Uterus (tissue), 4 donors: ENCODE measurements around the gene EXOSC7. TPM values are rescaled to one million over a fixed set of nuclear protein-coding genes. Genes with fewer than 3 reads are reported as not detected.

Experiments used
- DNase-seq, 2 donors: peaks; one replicate each; pipeline ENCODE4 v3.0.0-alpha.2; 2019 to 2020
- H3K27ac ChIP-seq, 2 donors: fragments of 200-600 bp; sonication (generic); 1 replicate in 1 of 2; 2 replicates in 1 of 2; pipeline ENCODE4 v1.5.1; 2016 to 2018
- H3K27me3 ChIP-seq, 2 donors: fragments of 200-600 bp; sonication (generic); one replicate each; pipeline ENCODE4 v1.5.1; 2018 to 2019; ENCODE audit warnings: control low read depth in 1 of 2
- H3K36me3 ChIP-seq, 2 donors: fragments of 200-600 bp; sonication (generic); one replicate each; pipeline ENCODE4 v1.5.1; 2019; ENCODE audit warnings: control low read depth in 1 of 2
- H3K4me1 ChIP-seq, 2 donors: fragments of 200-600 bp; sonication (generic); one replicate each; pipeline ENCODE4 v1.5.1; 2018 to 2019; ENCODE audit warnings: control low read depth in 1 of 2
- H3K4me3 ChIP-seq, 2 donors: fragments of 200-600 bp; sonication (generic); 1 replicate in 1 of 2; 2 replicates in 1 of 2; pipeline ENCODE4 v1.5.1; 2018 to 2019; ENCODE audit warnings: mild to moderate bottlenecking in 1 of 2
- H3K9me3 ChIP-seq, 2 donors: fragments of 200-600 bp; sonication (generic); one replicate each; pipeline ENCODE4 v1.5.1; 2019; ENCODE audit warnings: control low read depth in 1 of 2
- POLR2A ChIP-seq, 2 donors: fragments of 450-650 bp; IDR thresholded peaks; one replicate each; pipeline ENCODE4 v1.6.1; 2016; ENCODE audit warnings: antibody characterized with exemption in 2 of 2, mild to moderate bottlenecking in 1 of 2, moderate library complexity in 1 of 2
- intact Hi-C: fragments of 100-400 bp; cut with DNase I; formaldehyde crosslinking; loops from one replicate; pipeline ENCODE4 v1.15.1; 2023; ENCODE audit warnings: low total_unique reads
- total RNA-seq, 4 donors: library from RNA; depleted of rRNA in 3 of 4; stranded (reverse); fragments of >200 nt in 3 of 4; gene quantifications; one replicate each; pipeline versions ENCODE4 v1.1.0 to v1.2.4, GENCODE V29; 2014 to 2023
- TF ChIP-seq, protein P1 (sequence below), 4 experiments: fragments of 200-600 bp in 2 of 4; fragments of 450-650 bp in 2 of 4; sonication (generic) in 2 of 4; IDR thresholded peaks; one replicate each; pipeline ENCODE4 v1.5.1; 2016 to 2019; ENCODE audit warnings: antibody characterized with exemption in 4 of 4, mild to moderate bottlenecking in 2 of 4, moderate library complexity in 1 of 4
- donor health status: DM: yes; HTN: yes; CAD: no.

EXOSC7 gene
- total RNA-seq, 4 donors from 2014 or later: 2.4 to 39.2 (median 30.0) TPM

DNA sequence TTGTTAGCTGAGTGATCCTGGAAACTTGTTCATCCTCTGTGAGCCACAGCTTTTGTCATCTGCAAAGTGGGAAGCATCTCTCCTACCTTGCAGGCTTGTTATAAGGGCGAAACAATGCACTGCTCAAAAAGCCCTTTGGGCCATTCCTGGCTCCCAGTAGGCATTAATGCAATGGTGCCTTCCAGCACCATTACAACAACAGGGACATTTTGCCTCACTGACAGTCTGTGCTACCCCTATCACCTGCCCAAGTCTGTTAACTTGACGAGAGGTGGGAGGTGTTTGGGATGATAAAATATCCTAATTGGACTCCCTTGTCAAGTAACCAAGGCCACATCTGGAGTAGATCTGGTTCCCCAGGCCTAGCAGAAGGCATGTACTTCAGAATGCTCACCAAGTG lies 44.3 kb upstream of the EXOSC7 start:
- Histone ChIP-seq H3K36me3 (no peaks in the 10 kb centered on the region), H3K27ac (no peak overlapping the region), H3K9me3 (no peaks in the 10 kb centered on the region), H3K4me3 (no peak overlapping the region), H3K4me1 (no peaks in the 10 kb centered on the region), H3K27me3 (no peaks in the 10 kb centered on the region)
- TF ChIP-seq, protein P1, sequence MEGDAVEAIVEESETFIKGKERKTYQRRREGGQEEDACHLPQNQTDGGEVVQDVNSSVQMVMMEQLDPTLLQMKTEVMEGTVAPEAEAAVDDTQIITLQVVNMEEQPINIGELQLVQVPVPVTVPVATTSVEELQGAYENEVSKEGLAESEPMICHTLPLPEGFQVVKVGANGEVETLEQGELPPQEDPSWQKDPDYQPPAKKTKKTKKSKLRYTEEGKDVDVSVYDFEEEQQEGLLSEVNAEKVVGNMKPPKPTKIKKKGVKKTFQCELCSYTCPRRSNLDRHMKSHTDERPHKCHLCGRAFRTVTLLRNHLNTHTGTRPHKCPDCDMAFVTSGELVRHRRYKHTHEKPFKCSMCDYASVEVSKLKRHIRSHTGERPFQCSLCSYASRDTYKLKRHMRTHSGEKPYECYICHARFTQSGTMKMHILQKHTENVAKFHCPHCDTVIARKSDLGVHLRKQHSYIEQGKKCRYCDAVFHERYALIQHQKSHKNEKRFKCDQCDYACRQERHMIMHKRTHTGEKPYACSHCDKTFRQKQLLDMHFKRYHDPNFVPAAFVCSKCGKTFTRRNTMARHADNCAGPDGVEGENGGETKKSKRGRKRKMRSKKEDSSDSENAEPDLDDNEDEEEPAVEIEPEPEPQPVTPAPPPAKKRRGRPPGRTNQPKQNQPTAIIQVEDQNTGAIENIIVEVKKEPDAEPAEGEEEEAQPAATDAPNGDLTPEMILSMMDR (IDR thresholded peaks at IDR 0.05): no peak
- TF ChIP-seq POLR2A (IDR thresholded peaks at IDR 0.05): no peak
- intact Hi-C loops: no loop called here
- no peak for DNase-seq

DNA sequence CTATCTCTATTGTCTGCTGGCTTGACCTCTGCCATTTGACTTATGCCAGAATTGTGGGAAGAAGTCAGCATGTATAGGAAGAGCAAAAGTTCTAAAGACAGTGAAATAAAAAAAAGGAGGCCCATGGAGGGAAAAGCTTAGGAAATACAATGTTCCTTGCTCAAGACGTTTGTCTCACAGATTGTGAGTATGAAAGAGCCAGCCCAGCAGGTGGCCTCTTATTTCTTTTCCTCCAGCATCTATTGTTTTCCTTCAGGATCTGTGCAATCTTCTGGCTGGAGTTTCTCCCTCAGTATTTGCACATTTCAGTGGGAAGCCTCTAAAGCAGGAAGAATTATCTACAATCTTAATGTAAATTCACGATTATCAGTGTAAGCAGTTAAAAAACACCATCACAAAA lies 43.8 kb upstream of the EXOSC7 start:
- DNase-seq: no peak
- Histone ChIP-seq H3K36me3 (no peaks in the 10 kb centered on the region), H3K4me3 (no peak overlapping the region), H3K4me1 (no peaks in the 10 kb centered on the region), H3K27me3 (no peaks in the 10 kb centered on the region), H3K27ac (no peak overlapping the region), H3K9me3 (no peaks in the 10 kb centered on the region)
- intact Hi-C loops: no loop called here
- TF ChIP-seq, protein P1 (IDR thresholded peaks at IDR 0.05): no peak
- no peak for TF ChIP-seq POLR2A (IDR thresholded peaks at IDR 0.05)

DNA sequence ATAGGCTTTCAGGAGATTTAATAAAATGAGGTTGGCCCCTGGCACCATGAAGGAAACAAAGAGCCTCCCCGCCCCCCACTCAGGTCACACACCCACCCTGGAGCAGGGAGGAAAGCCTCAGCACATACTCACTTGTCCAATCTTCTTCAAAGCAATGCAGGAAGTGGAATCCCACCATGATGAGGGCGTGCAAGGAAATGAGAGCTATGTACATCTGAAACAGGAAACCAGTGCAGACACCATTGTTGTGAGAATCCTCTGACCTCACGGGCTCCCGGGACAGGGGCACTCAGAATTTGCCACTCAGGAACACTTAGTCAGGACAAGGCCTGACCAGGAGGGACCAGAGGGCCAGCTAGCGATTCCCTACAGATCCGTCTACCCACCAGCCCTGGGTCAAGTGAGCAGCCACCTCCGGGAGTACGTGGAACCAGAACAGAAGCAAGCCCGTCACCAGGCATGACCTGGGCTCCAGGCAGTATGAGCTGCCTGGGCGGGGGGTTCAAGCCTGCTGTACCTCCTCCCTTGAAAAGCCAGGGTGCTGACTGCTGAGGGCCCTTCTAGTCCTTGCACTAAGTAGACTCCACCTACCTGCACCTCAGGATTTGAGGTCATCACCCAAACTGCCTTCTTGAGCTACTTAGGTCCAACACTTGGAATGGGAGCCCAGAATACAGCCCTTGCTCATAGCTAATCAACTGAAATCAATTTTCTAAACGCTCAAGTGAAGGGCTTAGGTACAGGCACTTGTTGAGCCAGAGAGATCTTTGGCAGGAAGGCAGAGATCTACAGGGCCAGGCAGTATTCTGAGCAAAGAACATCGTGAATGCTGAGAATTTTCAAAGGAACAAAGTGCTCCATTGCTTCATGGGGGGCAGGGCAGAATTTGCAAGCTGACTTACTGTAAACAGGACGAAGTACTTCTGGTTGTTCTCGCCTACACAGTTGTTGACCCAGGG lies 42.8 kb upstream of the EXOSC7 start:
- intact Hi-C loops: no loop called here
- H3K4me3 ChIP-seq: no peak overlapping the region

DNA sequence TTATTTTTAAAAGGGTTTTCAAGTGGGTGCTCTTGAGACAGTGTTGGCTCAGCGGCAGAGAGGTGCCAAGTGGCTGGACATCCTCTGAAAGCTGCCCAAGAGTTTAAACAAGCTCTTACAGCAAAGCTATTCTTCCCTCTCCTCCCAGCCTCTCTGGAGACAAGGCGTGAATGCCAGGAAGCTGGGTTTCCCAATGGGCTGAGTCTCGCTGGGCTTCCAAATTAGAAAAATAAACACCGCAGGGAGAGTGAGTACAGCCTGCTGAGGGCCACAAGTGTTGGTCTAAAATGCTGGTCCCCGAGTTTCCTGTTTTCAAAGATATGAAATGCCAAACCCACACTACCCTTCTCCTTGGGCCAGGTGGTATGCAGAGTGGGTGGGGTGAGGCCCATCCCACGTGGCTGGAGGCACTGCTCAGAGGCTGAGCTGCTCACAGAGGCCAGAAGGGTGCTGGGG lies 36.4 kb upstream of the EXOSC7 start:
- intact Hi-C loops: no loop called here
- Histone ChIP-seq H3K27ac (no peak overlapping the region), H3K27me3 (no peaks in the 10 kb centered on the region)

More for the DNA sequence above, 42.8 kb upstream of the EXOSC7 start:
- Histone ChIP-seq H3K36me3 (no peaks in the 10 kb centered on the region), H3K27me3 (no peaks in the 10 kb centered on the region), H3K4me1 (no peaks in the 10 kb centered on the region), H3K27ac (no peak overlapping the region), H3K9me3 (no peaks in the 10 kb centered on the region)
- no peak for DNase-seq
- no peak for TF ChIP-seq POLR2A (IDR thresholded peaks at IDR 0.05)
- TF ChIP-seq, protein P1 (IDR thresholded peaks at IDR 0.05): no peak

More for the DNA sequence above, 36.4 kb upstream of the EXOSC7 start:
- TF ChIP-seq POLR2A (IDR thresholded peaks at IDR 0.05): no peak
- TF ChIP-seq, protein P1 (IDR thresholded peaks at IDR 0.05): no peak
- H3K4me3 ChIP-seq: no peak overlapping the region
- H3K4me1 ChIP-seq: no peaks in the 10 kb centered on the region
- no peak for DNase-seq
- no peaks in the 10 kb centered on the region for H3K9me3 ChIP-seq
- no peaks in the 10 kb centered on the region for H3K36me3 ChIP-seq
